GM19239 (cell line): ENCODE data around the gene TSHR.

Experiments
- DNase-seq: peaks from one replicate; pipeline ENCODE4 v3.0.0; 2011; ENCODE audit warnings: low spot score; ENCODE audit not compliant: insufficient read length
- FAIRE-seq: peaks from 2 replicates; lab custom pipeline; 2011; peaks lifted over from hg19 to GRCh38; lab: Jason Lieb, UNC

The TSHR gene

GRCh38 chr14:81169267-81169666 lies 213.8 kb downstream of the TSHR start:
- DNase-seq (no peak), FAIRE-seq (no peak)

GRCh38 chr14:81169711-81170103 lies 214.3 kb downstream of the TSHR start:
- DNase-seq (no peak), FAIRE-seq (peak; percentile 51)

GRCh38 chr14:81170104-81170828 lies 214.8 kb downstream of the TSHR start:
- FAIRE-seq, result peak; percentile 85

GRCh38 chr14:81170829-81171195 lies 215.4 kb downstream of the TSHR start:
- FAIRE-seq (no peak), DNase-seq (no peak)

More at GRCh38 chr14:81170104-81170828, 214.8 kb downstream of the TSHR start:
- DNase-seq, result peak; percentile 49

DNA sequence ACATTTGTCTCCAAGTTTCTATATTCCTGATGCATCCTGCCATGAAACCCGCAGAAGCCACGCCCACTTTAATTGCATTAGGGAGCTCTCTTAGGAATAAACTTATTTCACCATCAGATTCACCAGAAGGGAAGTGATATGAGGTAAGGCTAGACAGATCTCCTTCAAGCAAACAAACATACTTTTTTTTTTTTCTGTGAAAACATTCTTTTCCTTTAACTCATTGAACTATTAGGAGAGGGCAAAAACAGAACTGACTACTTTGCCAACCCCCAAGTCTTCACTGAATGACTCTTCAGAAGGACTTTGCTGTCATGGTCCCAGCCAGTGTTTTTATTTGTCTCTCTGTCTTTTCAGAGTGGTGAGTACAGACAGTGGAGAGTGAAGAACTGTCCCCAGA lies 216.9 kb downstream of the TSHR start:
- DNase-seq (no peak), FAIRE-seq (no peak)

GRCh38 chr14:81172881-81173280 lies 217.5 kb downstream of the TSHR start:
- DNase-seq (no peak), FAIRE-seq (peak; percentile 75)

DNA sequence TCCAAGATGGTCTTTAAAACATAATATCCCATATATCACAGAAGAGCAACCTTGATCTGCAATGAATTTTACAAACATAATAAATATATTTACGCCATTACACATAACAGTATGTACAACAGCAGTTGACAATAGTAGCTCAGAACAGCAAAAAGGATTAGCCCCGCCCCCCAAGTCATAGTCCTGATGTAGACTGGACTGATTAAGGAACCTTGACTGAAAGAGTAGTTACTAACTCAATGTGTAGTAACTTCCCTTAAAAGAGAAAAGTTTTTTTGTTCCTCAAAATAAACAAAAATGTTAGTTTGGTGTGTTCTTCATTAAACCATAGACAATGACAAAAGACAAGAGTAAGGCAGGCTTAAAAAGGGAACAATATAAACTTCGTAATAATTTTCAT lies 220.8 kb downstream of the TSHR start:
- DNase-seq, result no peak
- no peak for FAIRE-seq

DNA sequence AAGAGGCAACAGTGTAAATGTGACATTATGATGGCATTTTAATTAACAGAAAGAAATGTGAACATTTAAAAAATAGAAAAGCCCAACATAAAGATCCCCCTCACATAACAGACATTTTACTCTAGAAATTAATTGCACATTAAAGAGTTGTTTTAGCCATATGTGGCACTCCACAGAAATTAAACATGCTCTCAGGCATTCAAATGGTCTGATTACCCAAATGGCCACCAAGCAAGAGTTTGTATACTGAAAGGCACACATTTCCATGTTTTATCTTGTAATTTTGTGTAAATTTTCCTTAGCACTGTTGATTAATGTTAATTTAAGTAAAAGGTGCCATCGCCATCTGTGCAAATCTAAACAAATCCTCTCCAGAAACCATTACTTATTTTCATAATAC lies 221.8 kb downstream of the TSHR start:
- DNase-seq (no peak), FAIRE-seq (no peak)

GRCh38 chr14:81178063-81178462 lies 222.6 kb downstream of the TSHR start:
- no peak for FAIRE-seq
- no peak for DNase-seq

DNA sequence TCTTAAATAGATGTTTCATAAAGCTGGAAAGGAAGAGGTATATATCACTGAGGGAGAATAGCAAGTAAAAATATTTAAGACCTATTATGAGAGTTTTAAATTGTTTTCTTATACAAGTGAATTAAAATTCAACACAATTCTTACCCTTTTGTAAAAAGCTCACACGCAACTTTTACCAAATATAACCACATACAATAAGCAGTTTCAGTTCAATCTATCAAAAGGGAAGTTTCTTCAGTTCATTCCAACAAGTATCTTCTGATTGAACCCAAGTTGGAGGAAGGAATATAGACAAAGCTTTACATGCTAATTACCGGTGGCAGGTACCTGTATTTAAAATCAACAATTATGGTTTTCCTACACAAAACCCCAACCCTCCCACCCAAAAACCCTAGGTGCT lies 224.2 kb downstream of the TSHR start:
- FAIRE-seq, result no peak
- no peak for DNase-seq

DNA sequence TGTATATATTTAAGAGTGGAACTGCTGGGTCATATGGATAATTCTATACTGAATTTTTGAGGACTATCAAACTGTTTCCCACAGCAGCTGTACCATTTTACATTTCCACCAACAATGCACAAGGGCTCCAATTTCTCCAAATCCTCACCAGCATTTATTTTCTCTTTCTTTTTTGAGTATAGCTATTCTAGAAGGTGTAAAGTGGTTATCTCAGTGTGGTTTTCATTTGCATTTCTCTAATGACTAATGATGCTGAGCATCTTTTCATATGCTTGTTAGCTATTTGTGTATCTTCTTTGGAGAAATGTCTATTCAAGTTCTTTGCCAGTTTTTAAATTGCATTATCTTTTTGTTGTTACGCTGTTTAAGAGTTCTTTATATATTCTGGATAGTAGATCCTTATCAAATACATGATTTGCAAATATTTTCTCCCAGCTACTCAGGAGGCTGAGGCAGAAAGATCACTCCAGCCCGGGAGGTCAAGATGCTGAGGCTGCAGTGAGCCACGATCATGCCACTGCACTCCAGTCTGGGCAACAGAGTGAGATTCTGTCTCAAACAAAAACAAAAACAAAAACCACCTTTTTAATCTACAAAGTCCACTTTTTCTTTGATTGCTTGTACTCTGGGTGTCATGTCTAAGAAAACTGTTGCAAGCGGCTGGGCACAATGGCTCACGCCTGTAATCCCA lies 232.6 kb downstream of the TSHR start:
- DNase-seq, result no peak

DNA sequence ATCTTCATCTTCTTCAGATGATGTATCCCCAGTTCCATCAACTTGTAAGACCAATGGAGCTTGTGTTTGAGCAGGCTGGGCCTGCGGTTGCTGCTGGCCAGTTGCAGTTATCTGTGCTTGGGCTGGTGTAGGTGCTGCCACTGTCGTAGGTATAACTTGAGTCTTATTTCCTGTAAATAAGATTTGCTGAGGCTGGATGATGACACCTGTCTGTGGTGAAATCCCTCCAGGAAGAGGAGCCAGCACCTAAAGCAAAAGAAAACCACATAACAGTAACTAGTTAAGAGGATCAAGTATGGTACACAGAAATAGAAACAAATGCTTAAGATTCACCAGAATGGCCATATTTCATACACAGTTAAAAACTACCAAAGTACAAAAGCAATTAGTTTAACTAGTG lies 237.2 kb downstream of the TSHR start:
- no peak for FAIRE-seq

More for the DNA sequence above, 232.6 kb downstream of the TSHR start:
- peak; percentile 78 for FAIRE-seq

GRCh38 chr14:81193924-81194633 lies 238.7 kb downstream of the TSHR start:
- DNase-seq (no peak), FAIRE-seq (peak; percentile 31)

More for the DNA sequence above, 237.2 kb downstream of the TSHR start:
- no peak for DNase-seq
